Activated naive CD8-positive, alpha-beta T cell (primary cell): ENCODE results near the gene CLIP4.

Source experiments
- H3K27ac Mint-ChIP-seq: one replicate; pipeline ENCODE4 v1.8.0; 2021; ENCODE audit warnings: mixed read lengths
- H3K27me3 Mint-ChIP-seq: one replicate; pipeline ENCODE4 v1.8.0; 2021; ENCODE audit warnings: mixed read lengths
- H3K36me3 Mint-ChIP-seq: one replicate; pipeline ENCODE4 v1.8.0; 2021; ENCODE audit warnings: mixed read lengths
- H3K4me1 Mint-ChIP-seq: one replicate; pipeline ENCODE4 v1.8.0; 2021; ENCODE audit warnings: low read depth, mixed read lengths
- H3K4me3 Mint-ChIP-seq: one replicate; pipeline ENCODE4 v1.8.0; 2021; ENCODE audit warnings: mild to moderate bottlenecking, mixed read lengths
- H3K9me3 Mint-ChIP-seq: one replicate; pipeline ENCODE4 v1.8.0; 2021; ENCODE audit warnings: low read depth, mixed read lengths

Gene CLIP4

DNA sequence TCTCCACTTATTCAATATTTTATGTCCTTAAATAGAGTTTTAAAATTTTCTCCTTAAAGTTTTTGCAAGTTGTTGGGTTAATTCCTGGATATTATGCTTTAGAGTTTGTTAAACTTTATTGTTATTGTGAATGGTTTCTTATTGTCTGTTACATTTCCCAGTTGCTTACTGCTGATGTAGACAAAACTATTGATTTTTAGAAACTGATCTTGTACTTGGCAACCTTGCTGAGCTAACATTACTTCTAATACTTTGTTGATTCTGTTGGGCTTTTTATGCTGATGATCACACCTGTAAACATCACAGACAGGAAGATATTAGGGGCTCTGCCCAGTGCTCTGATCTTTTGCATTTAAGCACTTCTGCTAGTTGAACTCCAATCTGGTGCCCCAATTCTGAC is 2.8 kb upstream of the CLIP4 start:
- Mint-ChIP-seq H3K36me3 (peaks cover 2% of the 10 kb centered on the region), H3K4me1 (peaks cover 24% of the 10 kb centered on the region), H3K4me3 (no peak overlapping the region), H3K27ac (no peak overlapping the region), H3K9me3 (no peaks in the 10 kb centered on the region), H3K27me3 (peaks cover 3% of the 10 kb centered on the region)

- Mint-ChIP-seq H3K9me3 (no peaks in the 10 kb centered on the region), H3K36me3 (peaks cover 2% of the 10 kb centered on the region), H3K4me3 (no peak overlapping the region), H3K4me1 (peaks cover 32% of the 10 kb centered on the region), H3K27ac (no peak overlapping the region), H3K27me3 (peaks cover under 1% of the 10 kb centered on the region)
These were observed 2.1 kb upstream of the CLIP4 start for GRCh38 chr2:29113027-29113686.

DNA sequence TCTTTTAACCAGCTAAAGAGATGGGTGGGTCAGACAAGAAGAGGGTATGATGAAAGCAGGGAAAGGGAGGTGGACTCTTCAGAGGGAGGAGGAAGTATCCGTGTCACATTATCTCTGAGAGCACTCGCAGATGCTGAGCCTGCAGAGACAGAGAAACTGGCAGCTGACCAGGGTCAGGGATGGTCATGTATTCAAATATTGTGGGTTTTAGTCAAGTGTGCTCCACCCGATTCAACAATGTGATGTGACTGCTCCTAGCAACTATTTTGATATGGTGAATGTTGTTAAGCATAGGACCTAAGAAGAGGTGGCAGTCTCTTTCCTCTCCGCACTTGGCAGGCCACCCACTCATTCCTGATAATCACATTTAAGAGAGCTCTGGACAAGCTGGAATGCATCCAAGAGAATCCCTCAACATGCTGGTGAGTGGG is 1.3 kb upstream of the CLIP4 start:
- Mint-ChIP-seq H3K27me3 (no peaks in the 10 kb centered on the region), H3K4me3 (peak overlapping the region; percentile 93), H3K9me3 (no peaks in the 10 kb centered on the region), H3K27ac (peak overlapping the region; percentile 97), H3K4me1 (peaks cover 38% of the 10 kb centered on the region), H3K36me3 (peaks cover 2% of the 10 kb centered on the region)

DNA sequence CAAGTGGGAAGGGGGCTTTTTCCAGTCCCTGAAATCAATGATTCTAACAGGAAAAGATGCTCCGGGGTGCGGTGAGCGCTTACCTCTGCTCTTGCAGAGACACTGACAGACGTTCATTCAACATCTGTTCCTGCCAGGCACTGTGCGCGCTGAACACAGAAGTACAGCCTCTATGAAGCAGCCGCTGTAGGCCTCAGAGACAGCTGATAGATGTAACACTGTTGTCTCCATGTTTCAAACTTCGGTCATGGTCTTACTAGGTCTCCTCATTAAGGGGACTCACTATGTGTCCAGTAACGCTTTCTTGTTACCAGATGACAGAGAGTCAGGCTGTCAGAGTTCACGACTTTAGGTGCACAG is 649 bp upstream of the CLIP4 start:
- H3K9me3 Mint-ChIP-seq = no peaks in the 10 kb centered on the region
- peak overlapping the region; percentile 93 for H3K4me3 Mint-ChIP-seq
- no peaks in the 10 kb centered on the region for H3K27me3 Mint-ChIP-seq
- H3K4me1 Mint-ChIP-seq = peaks cover 45% of the 10 kb centered on the region
- H3K27ac Mint-ChIP-seq = peak overlapping the region; percentile 97
- H3K36me3 Mint-ChIP-seq = peaks cover 2% of the 10 kb centered on the region

DNA sequence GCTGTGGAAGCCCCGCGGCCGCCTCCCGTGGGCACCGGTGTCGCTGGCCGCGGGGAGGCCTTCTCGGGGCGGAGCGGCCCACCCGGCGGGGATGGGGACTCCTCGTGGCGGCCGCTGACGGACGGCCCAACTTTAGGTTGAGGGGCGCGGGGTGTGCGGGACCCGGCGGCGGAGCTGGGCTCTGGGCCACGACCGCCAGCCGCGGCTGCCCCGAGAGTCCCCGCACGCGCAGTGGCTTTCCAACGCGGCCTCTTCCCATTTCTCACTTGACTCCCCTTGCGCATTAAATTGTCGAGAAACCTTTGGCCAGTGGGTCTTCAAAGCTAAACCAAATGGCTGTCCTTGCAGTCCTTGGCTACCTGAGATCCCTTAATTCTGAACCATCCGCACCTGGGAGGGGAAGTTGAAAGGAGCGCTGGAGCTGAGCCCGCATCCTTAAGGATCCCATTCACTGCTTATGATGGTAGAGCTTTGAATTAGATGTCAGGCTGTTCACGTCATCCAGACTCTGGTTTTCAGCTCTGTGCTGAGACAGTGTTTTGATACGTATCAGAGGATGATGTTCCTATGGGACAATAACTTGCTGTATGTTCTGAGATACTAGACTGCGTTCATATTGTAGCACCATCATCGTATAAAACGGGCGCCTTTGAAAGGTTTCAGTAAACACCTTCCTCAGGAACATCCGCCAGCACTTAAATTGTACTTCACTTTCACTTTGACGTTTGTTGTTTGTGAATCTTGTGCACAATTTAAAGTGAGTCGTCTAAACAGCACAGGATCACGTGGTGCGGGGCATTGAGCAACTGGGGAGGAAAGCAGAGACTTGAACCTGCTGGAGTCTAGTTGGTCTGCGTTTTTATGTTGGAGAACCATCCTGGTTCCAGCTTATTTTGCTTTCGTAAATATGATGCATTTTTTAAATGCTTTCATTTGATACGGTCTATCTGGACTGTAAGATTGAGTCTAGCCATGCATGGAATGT is 874 bp downstream of the CLIP4 start:
- no peaks in the 10 kb centered on the region for H3K9me3 Mint-ChIP-seq
- peaks cover 2% of the 10 kb centered on the region for H3K36me3 Mint-ChIP-seq
- H3K4me3 Mint-ChIP-seq = peak overlapping the region; percentile 95
- H3K4me1 Mint-ChIP-seq = peaks cover 59% of the 10 kb centered on the region
- H3K27me3 Mint-ChIP-seq = no peaks in the 10 kb centered on the region
- H3K27ac Mint-ChIP-seq = peak overlapping the region; percentile 99

- Mint-ChIP-seq H3K36me3 (peaks cover 14% of the 10 kb centered on the region), H3K9me3 (no peaks in the 10 kb centered on the region), H3K27me3 (no peaks in the 10 kb centered on the region), H3K4me1 (peaks cover 66% of the 10 kb centered on the region), H3K27ac (peak overlapping the region; percentile 69), H3K4me3 (peak overlapping the region; percentile 95)
These were observed 2.6 kb downstream of the CLIP4 start for GRCh38 chr2:29117636-29118303.

GRCh38 chr2:29119211-29119610 is 4.0 kb downstream of the CLIP4 start:
- H3K27ac Mint-ChIP-seq = no peak overlapping the region
- no peaks in the 10 kb centered on the region for H3K27me3 Mint-ChIP-seq
- H3K4me3 Mint-ChIP-seq = peak overlapping the region; percentile 53
- peaks cover 75% of the 10 kb centered on the region for H3K4me1 Mint-ChIP-seq
- peaks cover 5% of the 10 kb centered on the region for H3K9me3 Mint-ChIP-seq
- peaks cover 26% of the 10 kb centered on the region for H3K36me3 Mint-ChIP-seq

DNA sequence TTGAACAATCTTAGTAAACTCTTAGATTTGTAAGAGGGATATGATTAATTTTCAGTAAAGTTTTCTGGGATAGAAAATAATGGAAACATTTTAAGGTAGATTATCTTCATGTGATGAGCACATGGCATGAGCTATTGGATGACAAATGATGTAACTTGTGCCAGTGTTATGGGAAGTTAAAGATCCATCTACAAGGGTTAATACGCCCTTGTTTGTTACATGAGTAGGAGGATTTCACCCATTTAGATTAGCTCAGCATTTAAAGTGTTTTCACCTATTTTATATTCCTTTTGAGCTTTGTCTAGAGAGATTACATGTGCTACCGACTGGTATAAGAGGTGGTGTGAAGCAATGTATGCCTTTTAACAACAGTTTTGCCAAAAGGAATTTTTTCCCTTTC is 5.6 kb downstream of the CLIP4 start:
- H3K36me3 Mint-ChIP-seq = peaks cover 34% of the 10 kb centered on the region
- peaks cover 77% of the 10 kb centered on the region for H3K4me1 Mint-ChIP-seq
- H3K4me3 Mint-ChIP-seq = no peak overlapping the region
- H3K27me3 Mint-ChIP-seq = no peaks in the 10 kb centered on the region
- H3K27ac Mint-ChIP-seq = no peak overlapping the region
- peaks cover 5% of the 10 kb centered on the region for H3K9me3 Mint-ChIP-seq

DNA sequence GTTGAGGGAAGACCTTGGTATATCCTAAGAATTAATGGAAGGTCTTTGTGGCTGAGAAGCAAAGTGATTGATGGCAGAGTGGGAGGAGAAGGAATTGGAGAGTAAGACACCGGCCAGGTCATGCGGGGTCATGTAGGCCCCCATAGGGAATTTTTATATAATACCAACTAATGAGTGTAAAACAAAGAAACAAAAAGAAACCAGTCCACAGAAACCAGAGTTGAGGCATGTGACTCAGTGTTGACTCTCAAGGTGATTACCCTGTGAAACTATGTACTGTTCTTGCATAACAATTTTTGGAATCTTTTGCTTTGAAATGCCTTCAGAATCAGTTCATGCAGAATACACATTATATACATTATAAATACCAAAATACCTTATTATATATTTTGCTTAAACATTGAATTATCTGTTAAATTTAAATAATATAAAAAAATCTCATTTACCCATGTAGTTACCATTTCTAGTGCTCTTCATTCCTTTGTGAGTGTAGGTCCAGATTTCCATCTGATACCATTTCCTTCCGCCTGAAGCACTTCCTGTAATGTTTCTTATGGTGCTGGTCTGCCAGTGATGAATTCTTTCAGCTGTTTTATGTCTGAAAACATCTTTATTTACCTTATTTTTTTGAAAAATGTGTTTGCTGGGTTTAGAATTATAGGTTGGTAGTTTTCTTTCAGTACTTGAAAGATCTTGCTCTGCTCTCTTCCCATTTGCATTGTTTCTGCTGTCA is 8.6 kb downstream of the CLIP4 start:
- Mint-ChIP-seq H3K4me1 (peaks cover 63% of the 10 kb centered on the region), H3K9me3 (peaks cover 5% of the 10 kb centered on the region), H3K36me3 (peaks cover 37% of the 10 kb centered on the region), H3K27ac (peak overlapping the region; percentile 84), H3K4me3 (peak overlapping the region; percentile 30), H3K27me3 (no peaks in the 10 kb centered on the region)

- Mint-ChIP-seq H3K27me3 (no peaks in the 10 kb centered on the region), H3K4me3 (no peak overlapping the region), H3K4me1 (peaks cover 59% of the 10 kb centered on the region), H3K27ac (no peak overlapping the region), H3K9me3 (peaks cover 5% of the 10 kb centered on the region), H3K36me3 (peaks cover 37% of the 10 kb centered on the region)
These were observed 9.3 kb downstream of the CLIP4 start for GRCh38 chr2:29124504-29124903.

- H3K4me3 Mint-ChIP-seq = peak overlapping the region; percentile 38
- H3K9me3 Mint-ChIP-seq = no peaks in the 10 kb centered on the region
- H3K27ac Mint-ChIP-seq = peak overlapping the region; percentile 46
- H3K27me3 Mint-ChIP-seq = no peaks in the 10 kb centered on the region
- H3K36me3 Mint-ChIP-seq = peaks cover 20% of the 10 kb centered on the region
- peaks cover 37% of the 10 kb centered on the region for H3K4me1 Mint-ChIP-seq
These were observed 14.5 kb downstream of the CLIP4 start for GRCh38 chr2:29129586-29130281.

- H3K9me3 Mint-ChIP-seq = no peaks in the 10 kb centered on the region
- peak overlapping the region; percentile 38 for H3K4me3 Mint-ChIP-seq
- H3K27me3 Mint-ChIP-seq = no peaks in the 10 kb centered on the region
- H3K4me1 Mint-ChIP-seq = peaks cover 34% of the 10 kb centered on the region
- peak overlapping the region; percentile 46 for H3K27ac Mint-ChIP-seq
- peaks cover 18% of the 10 kb centered on the region for H3K36me3 Mint-ChIP-seq
These were observed 15.1 kb downstream of the CLIP4 start for GRCh38 chr2:29130295-29130694.

DNA sequence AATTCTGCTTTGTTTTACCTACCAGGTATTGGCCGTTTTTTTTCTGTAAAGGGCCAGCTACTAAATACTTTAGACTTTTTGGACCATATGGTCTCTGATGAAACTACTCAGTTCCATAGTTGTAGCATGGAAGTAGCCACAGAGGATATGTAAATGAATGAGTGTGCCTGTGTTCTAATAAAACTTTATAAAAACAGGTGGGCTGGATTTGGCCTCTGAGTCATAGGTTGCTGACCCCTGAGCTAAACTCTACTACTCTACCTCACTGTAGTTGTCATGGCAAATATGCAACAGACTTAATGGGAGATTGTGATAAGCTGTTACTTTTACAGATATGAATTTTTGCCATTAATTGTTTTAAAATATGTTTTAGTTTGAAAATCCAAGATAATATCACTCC is 19.7 kb downstream of the CLIP4 start:
- H3K9me3 Mint-ChIP-seq = peaks cover 4% of the 10 kb centered on the region
- no peak overlapping the region for H3K4me3 Mint-ChIP-seq
- H3K27ac Mint-ChIP-seq = no peak overlapping the region
- peaks cover 23% of the 10 kb centered on the region for H3K4me1 Mint-ChIP-seq
- H3K27me3 Mint-ChIP-seq = no peaks in the 10 kb centered on the region
- H3K36me3 Mint-ChIP-seq = peaks cover 43% of the 10 kb centered on the region

- H3K9me3 Mint-ChIP-seq = peaks cover 4% of the 10 kb centered on the region
- H3K4me1 Mint-ChIP-seq = peaks cover 25% of the 10 kb centered on the region
- H3K27me3 Mint-ChIP-seq = no peaks in the 10 kb centered on the region
- H3K4me3 Mint-ChIP-seq = no peak overlapping the region
- H3K36me3 Mint-ChIP-seq = peaks cover 51% of the 10 kb centered on the region
- H3K27ac Mint-ChIP-seq = no peak overlapping the region
These were observed 23.9 kb downstream of the CLIP4 start for GRCh38 chr2:29139152-29139551.
